Heart left ventricle (tissue), 16 donors: Measurements from ENCODE around the gene SLC22A23. TPM values are rescaled to one million over a fixed set of nuclear protein-coding genes. Genes with fewer than 3 reads are reported as not detected.

Experiments
- ATAC-seq, 4 donors: fragments of 200-7000 bp; cut with Tn5 transposase; one replicate each; pipeline ENCODE4 v1.9.1; 2020 to 2022; ENCODE audit warnings: moderate library complexity in 4 of 4, mild to moderate bottlenecking in 3 of 4, moderate number of reproducible peaks in 1 of 4
- DNase-seq, 5 donors: peaks; one replicate each; pipeline ENCODE4 v3.0.0-alpha.2; 2020
- H3K27ac ChIP-seq, 12 donors: fragments of 200-600 bp; sonication (generic) in 4 of 12; one replicate each; pipeline versions ENCODE4 v1.5.0 to v1.8.0; 2016 to 2022; ENCODE audit warnings: mild to moderate bottlenecking in 2 of 12
- H3K27me3 ChIP-seq, 9 donors: fragments of 200-600 bp; sonication (generic) in 2 of 9; one replicate each; pipeline versions ENCODE4 v1.5.1 to v1.8.0; 2016 to 2022; ENCODE audit warnings: mild to moderate bottlenecking in 3 of 9
- H3K36me3 ChIP-seq, 9 donors: fragments of 200-600 bp; sonication (generic) in 2 of 9; one replicate each; pipeline versions ENCODE4 v1.5.0 to v1.8.0; 2018 to 2022; ENCODE audit warnings: mild to moderate bottlenecking in 2 of 9
- H3K4me1 ChIP-seq, 12 donors: fragments of 200-600 bp; sonication (generic) in 4 of 12; one replicate each; pipeline versions ENCODE4 v1.5.0 to v1.8.0; 2016 to 2022; ENCODE audit warnings: mild to moderate bottlenecking in 3 of 12
- H3K4me3 ChIP-seq, 12 donors: fragments of 200-600 bp; sonication (generic) in 4 of 12; one replicate each; pipeline versions ENCODE4 v1.5.0 to v1.8.0; 2017 to 2022; ENCODE audit warnings: mild to moderate bottlenecking in 9 of 12, moderate library complexity in 4 of 12
- H3K9me3 ChIP-seq, 12 donors: fragments of 200-600 bp; sonication (generic) in 4 of 12; one replicate each; pipeline versions ENCODE4 v1.5.0 to v1.8.0; 2016 to 2022; ENCODE audit warnings: mild to moderate bottlenecking in 1 of 12
- CTCF ChIP-seq, 12 donors: fragments of 200-600 bp; sonication (generic) in 4 of 12; IDR thresholded peaks; one replicate each; pipeline versions ENCODE4 v1.5.0 to v1.8.0; 2018 to 2022; ENCODE audit warnings: antibody characterized with exemption in 12 of 12, mild to moderate bottlenecking in 5 of 12
- POLR2A ChIP-seq, 2 donors: fragments of 450-650 bp; IDR thresholded peaks; one replicate each; pipeline ENCODE4 v1.6.1; 2017; ENCODE audit warnings: antibody characterized with exemption in 2 of 2, mild to moderate bottlenecking in 2 of 2, moderate library complexity in 2 of 2
- WGBS, 4 donors: extraction: QIAGEN DNeasy Blood & Tissue Kit in 2 of 4; methylation state at CpG; one replicate each; pipeline versions ENCODE4 v1.1.5 to v1.1.7; 2013 to 2018; 5-methylcytosine and 5-hydroxymethylcytosine counted together
- intact Hi-C, 10 donors: fragments of 100-400 bp; cut with DNase I; formaldehyde crosslinking; loops; one replicate each; pipeline versions ENCODE4 v1.11.1 to v1.14.2; 2022
- polyA plus RNA-seq, 2 donors: library from polyadenylated mRNA; stranded (reverse); fragments of 200-250 nt; gene quantifications; one replicate each; pipeline ENCODE4 v1.2.3, GENCODE V29; 2013
- total RNA-seq, 9 donors: library from RNA; depleted of rRNA in 2 of 9; stranded (reverse); fragments of >200 nt in 2 of 9; fragmentation: NEBNext Ultra II Directional in 3 of 9; extraction: Animal tissue kit (Norgen Biotek cat#: 25700) in 3 of 9; gene quantifications; one replicate each; pipeline versions ENCODE4 v1.1.0 to v1.2.4, GENCODE V29; 2016 to 2023
- donor health status: ischemic (EF 13 %, LVEDD 7.1; RV severe dilation, severe dysfunction).
- donor health status: healthy with polysubstance abuse.
- donor health status: DM: no; HTN: yes; CAD: no.
- donor health status: DM: no; HTN: no; CAD: no.
- donor health status: ischemic (EF 25% LVEDD 6.9; RV normal size, moderate dysfunction).
- donor health status: ischemic (EF 25% LVEDD 5.7; RV mildly dilated, moderate dysfunction).
- donor health status: healthy.
- donor health status: DM: yes; HTN: yes; CAD: no.
- donor health status: ischemic (EF 35%, LVEDD 5.7; RV mildly dilated, moderate dysfunction).
- donor health status: nonischemic (EF 11% LVEDD 7.7; RV severe dilation, severe dysfunction).
- donor health status: DM: yes; HTN: yes; CAD: no.
- donor health status: PGD.
- donor health status: ischemic (EF 29% LVEDD 5.4; RV normal size, mild dysfunction).
- donor health status: nonischemic (EF 23%, LVEDD 6.1; RV moderate dilation, normal function).

The SLC22A23 gene
- total and polyA plus RNA-seq, 11 donors: 2.9 to 12.4 (median 5.2) TPM

GRCh38 chr6:3303795-3304411 is 152.9 kb downstream of the SLC22A23 start:
- peaks cover 0 to 8% (median 0%) of the 10 kb centered on the region in 12 donors for H3K9me3 ChIP-seq
- intact Hi-C loops: no loop called here
- no peak overlapping the region for H3K27ac ChIP-seq
- H3K4me1 ChIP-seq: no peaks in the 10 kb centered on the region
- ATAC-seq (no peak), DNase-seq (no peak)
- TF ChIP-seq POLR2A (IDR thresholded peaks at IDR 0.05) (no peak), CTCF (IDR thresholded peaks at IDR 0.05) (no peak)
- 86 to 92% (median 86%) methylated on average over 3 of the region's 3 CpGs for WGBS, 4 donors
- no peak overlapping the region for H3K4me3 ChIP-seq
- H3K27me3 ChIP-seq: no peaks in the 10 kb centered on the region
- H3K36me3 ChIP-seq: no peaks in the 10 kb centered on the region

DNA sequence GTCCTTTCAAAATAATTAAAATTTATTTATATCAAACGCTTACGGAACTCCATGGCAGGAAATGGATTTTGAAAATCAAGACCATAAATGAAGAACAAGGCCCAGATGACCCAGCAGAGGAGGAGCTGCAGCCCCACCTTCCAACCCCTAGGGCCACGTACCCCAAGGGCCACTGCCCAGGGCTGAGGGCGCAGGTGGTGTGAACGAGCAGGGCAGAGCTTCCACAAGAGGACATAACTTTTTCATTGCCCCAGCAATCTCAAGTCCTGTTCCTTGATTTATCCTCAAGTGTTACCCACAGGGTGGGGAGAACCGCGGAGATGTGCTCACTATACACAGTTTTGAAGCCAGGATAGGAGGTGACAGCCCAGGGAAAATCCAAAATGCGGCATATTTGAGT is 155.3 kb downstream of the SLC22A23 start:
- intact Hi-C loops: no loop called here
- DNase-seq (no peak), ATAC-seq (no peak)
- Histone ChIP-seq H3K9me3 (peaks cover 0 to 8% (median 0%) of the 10 kb centered on the region in 12 donors), H3K27ac (no peak overlapping the region), H3K4me1 (no peaks in the 10 kb centered on the region), H3K36me3 (no peaks in the 10 kb centered on the region), H3K27me3 (no peaks in the 10 kb centered on the region), H3K4me3 (no peak overlapping the region)
- 93 to 98% (median 96%) methylated on average over 8 of the region's 8 CpGs for WGBS, 4 donors
- TF ChIP-seq POLR2A (IDR thresholded peaks at IDR 0.05): no peak
- TF ChIP-seq CTCF (IDR thresholded peaks at IDR 0.05): no peak

GRCh38 chr6:3299221-3299620 is 157.6 kb downstream of the SLC22A23 start:
- Histone ChIP-seq H3K27me3 (no peaks in the 10 kb centered on the region), H3K4me1 (no peaks in the 10 kb centered on the region), H3K4me3 (no peak overlapping the region), H3K36me3 (no peaks in the 10 kb centered on the region), H3K27ac (no peak overlapping the region), H3K9me3 (peaks cover 0 to 8% (median 0%) of the 10 kb centered on the region in 12 donors)
- 92 to 94% (median 93%) methylated on average over 10 of the region's 10 CpGs for whole genome bisulfite sequencing, 4 donors
- no peak for ATAC-seq
- DNase-seq: no peak
- TF ChIP-seq CTCF (IDR thresholded peaks at IDR 0.05) (no peak), POLR2A (IDR thresholded peaks at IDR 0.05) (no peak)
- intact Hi-C loops: loop anchor here in 2 of 10 donors (10.0 kb wide), 1 partner anchor 156 kb away; the partner anchor contains the start of gene SLC22A23 (in 2 of the 2)

DNA sequence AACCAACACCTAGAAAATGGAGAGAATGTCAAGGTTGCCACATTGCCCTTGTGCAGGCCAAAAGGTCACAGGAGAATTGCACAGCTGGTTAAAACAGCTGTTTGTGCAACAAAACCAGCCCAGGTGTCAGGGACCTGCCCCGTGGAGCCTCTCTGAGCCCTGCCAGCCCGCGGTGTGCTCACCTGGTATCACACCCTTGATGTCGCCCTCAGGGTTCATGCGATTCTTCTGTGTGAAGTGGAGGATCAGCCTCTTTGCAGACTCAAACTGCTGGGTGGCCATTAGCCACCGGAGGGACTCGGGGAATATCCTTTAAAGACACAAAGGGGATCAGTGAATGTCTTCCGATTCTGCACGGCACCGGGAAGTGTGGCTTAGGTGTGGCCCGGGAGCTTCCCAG is 158.9 kb downstream of the SLC22A23 start:
- peaks cover 0 to 8% (median 0%) of the 10 kb centered on the region in 12 donors for H3K9me3 ChIP-seq
- TF ChIP-seq POLR2A (IDR thresholded peaks at IDR 0.05) (no peak), CTCF (IDR thresholded peaks at IDR 0.05) (no peak)
- DNase-seq: no peak
- H3K36me3 ChIP-seq: no peaks in the 10 kb centered on the region
- WGBS, 4 donors: 77 to 85% (median 82%) methylated on average over 11 of the region's 11 CpGs
- no peak overlapping the region for H3K4me3 ChIP-seq
- no peaks in the 10 kb centered on the region for H3K27me3 ChIP-seq
- ATAC-seq: no peak
- intact Hi-C loops: loop anchor here in 2 of 10 donors (10.0 kb wide), 1 partner anchor 157 kb away; the partner anchor contains the start of gene SLC22A23 (in 2 of the 2)
- H3K4me1 ChIP-seq: peaks cover 0 to 7% (median 0%) of the 10 kb centered on the region in 12 donors
- no peak overlapping the region for H3K27ac ChIP-seq
